Naive thymus-derived CD4-positive, alpha-beta T cell (primary cell): ENCODE data around the gene KIF4B. TPM values are rescaled to one million over a fixed set of nuclear protein-coding genes. Genes with fewer than 3 reads are reported as not detected.

Experiments
- ATAC-seq: fragments of 150-1000 bp; cut with Tn5 transposase; 2 replicates; pipeline ENCODE4 v1.10.0; 2021; ENCODE audit warnings: mild to moderate bottlenecking, moderate library complexity
- CTCF ChIA-PET: fragments of 350-600 bp; sonication (Branson Sonifier 250); formaldehyde crosslinking; loops from one replicate; lab custom pipeline; 2021; ENCODE audit warnings: antibody characterized with exemption; lab: Charles Lee
- POLR2A ChIA-PET: fragments of 350-600 bp; sonication (Branson Sonifier 250); formaldehyde crosslinking; loops from one replicate; lab custom pipeline; 2021; ENCODE audit warnings: antibody characterized with exemption, inconsistent platforms; lab: Charles Lee
- DNase-seq, 9 donors: peaks; one replicate each; pipeline versions ENCODE4 v3.0.0 to v3.0.0-alpha.2; 2020 to 2022; ENCODE audit warnings: mixed read lengths in 1 of 9
- H3K27ac ChIP-seq: one replicate; pipeline ENCODE4 v1.7.0; 2013; ENCODE audit warnings: mild to moderate bottlenecking, low read depth, low read length, moderate library complexity
- H3K27me3 ChIP-seq, 2 donors: one replicate each; pipeline ENCODE4 v1.7.0; 2013; ENCODE audit warnings: low read length in 2 of 2, mild to moderate bottlenecking in 2 of 2, moderate library complexity in 2 of 2; ENCODE audit not compliant: control insufficient read depth in 2 of 2, insufficient read depth in 2 of 2
- H3K36me3 ChIP-seq, 3 experiments: 1 replicate in 2 of 3; 2 replicates in 1 of 3; pipeline ENCODE4 v1.7.0; 2013; ENCODE audit warnings: low read length in 3 of 3, mild to moderate bottlenecking in 3 of 3, moderate library complexity in 1 of 3; ENCODE audit not compliant: insufficient read depth in 3 of 3, control insufficient read depth in 2 of 3
- H3K4me1 ChIP-seq, 2 donors: one replicate each; pipeline ENCODE4 v1.7.0; 2013; ENCODE audit warnings: low read length in 2 of 2, mild to moderate bottlenecking in 2 of 2, moderate library complexity in 1 of 2; ENCODE audit not compliant: control insufficient read depth in 2 of 2, insufficient read depth in 2 of 2
- H3K4me3 ChIP-seq: 2 replicates; pipeline ENCODE4 v1.7.0; 2013; ENCODE audit warnings: mild to moderate bottlenecking, low read length
- H3K9me3 ChIP-seq, 3 experiments: 1 replicate in 2 of 3; 2 replicates in 1 of 3; pipeline ENCODE4 v1.7.0; 2013; ENCODE audit warnings: low read length in 3 of 3; ENCODE audit not compliant: control insufficient read depth in 2 of 3
- H3K27ac Mint-ChIP-seq, 9 donors: one replicate each; pipeline ENCODE4 v1.8.0; 2020 to 2022; ENCODE audit warnings: mixed read lengths in 9 of 9, mild to moderate bottlenecking in 8 of 9, moderate library complexity in 5 of 9, inconsistent platforms in 2 of 9
- H3K27me3 Mint-ChIP-seq, 5 donors: one replicate each; pipeline ENCODE4 v1.8.0; 2021 to 2022; ENCODE audit warnings: mixed read lengths in 5 of 5, mild to moderate bottlenecking in 1 of 5
- H3K36me3 Mint-ChIP-seq, 5 donors: one replicate each; pipeline ENCODE4 v1.8.0; 2020 to 2022; ENCODE audit warnings: mixed read lengths in 5 of 5, mild to moderate bottlenecking in 3 of 5, inconsistent platforms in 1 of 5
- H3K4me1 Mint-ChIP-seq, 7 donors: one replicate each; pipeline ENCODE4 v1.8.0; 2020 to 2022; ENCODE audit warnings: mixed read lengths in 7 of 7, mild to moderate bottlenecking in 3 of 7, inconsistent platforms in 1 of 7
- H3K4me3 Mint-ChIP-seq, 10 donors: one replicate each; pipeline ENCODE4 v1.8.0; 2020 to 2022; ENCODE audit warnings: mild to moderate bottlenecking in 10 of 10, mixed read lengths in 10 of 10, moderate library complexity in 6 of 10, inconsistent platforms in 2 of 10
- H3K9me3 Mint-ChIP-seq, 11 donors: one replicate each; pipeline ENCODE4 v1.8.0; 2020 to 2022; ENCODE audit warnings: mixed read lengths in 11 of 11, mild to moderate bottlenecking in 4 of 11, inconsistent platforms in 1 of 11, moderate library complexity in 1 of 11
- intact Hi-C, 2 donors: fragments of 100-400 bp; cut with micrococcal nuclease; formaldehyde crosslinking; loops; one replicate each; pipeline ENCODE4 v1.15.1; 2023
- polyA plus RNA-seq, 2 donors: library from polyadenylated mRNA; unstranded; fragments of 300-500 nt; fragmentation: Illumina TruSeq; gene quantifications; one replicate each; pipeline ENCODE4 v1.2.3, GENCODE V29; 2021
- total RNA-seq, 6 experiments: library from RNA in 5 of 6; stranded (reverse) in 5 of 6; gene quantifications; 1 replicate in 5 of 6; 2 replicates in 1 of 6; pipeline ENCODE4 v1.2.3 and lab custom pipeline; 2021 to 2026

KIF4B gene
- total and polyA plus RNA-seq, 7 experiments from 2014 or later: 0.10 TPM; not detected in 6

DNA sequence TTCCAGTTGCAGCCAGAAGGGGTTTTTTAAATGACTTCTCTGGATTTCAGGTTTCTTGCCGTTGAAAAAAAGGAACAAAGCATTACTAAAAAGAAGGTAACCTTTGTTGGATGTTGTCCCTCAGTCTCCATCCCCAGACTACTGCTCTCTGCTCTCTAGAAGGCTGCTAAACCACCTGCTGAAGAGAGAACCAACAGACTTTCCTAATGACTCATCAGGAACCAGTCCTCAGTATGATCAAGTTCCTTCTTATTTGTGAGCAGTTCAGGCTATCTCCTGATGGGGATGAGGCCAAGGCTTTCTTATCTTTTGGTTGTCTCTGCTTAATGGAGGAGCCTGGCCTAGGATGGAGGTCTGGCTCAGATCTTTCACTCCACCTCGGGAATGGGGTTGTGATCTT lies 4.1 kb downstream of the KIF4B start:
- POLR2A ChIA-PET: no interaction called here
- Mint-ChIP-seq H3K36me3 (no peaks in the 10 kb centered on the region), H3K27ac (no peak overlapping the region), H3K27me3 (peaks cover 5 to 45% (median 22%) of the 10 kb centered on the region in 5 donors), H3K9me3 (peaks cover 0 to 7% (median 0%) of the 10 kb centered on the region in 11 donors), H3K4me3 (no peak overlapping the region), H3K4me1 (no peaks in the 10 kb centered on the region)
- H3K36me3 ChIP-seq: no peaks in the 10 kb centered on the region
- H3K4me3 ChIP-seq: no peak overlapping the region
- H3K27me3 ChIP-seq: no peaks in the 10 kb centered on the region
- intact Hi-C loops: no loop called here
- H3K27ac ChIP-seq: no peak overlapping the region
- no peak for DNase-seq
- ATAC-seq: no peak
- H3K9me3 ChIP-seq: no peaks in the 10 kb centered on the region
- CTCF ChIA-PET: no interaction called here
- H3K4me1 ChIP-seq: no peaks in the 10 kb centered on the region

DNA sequence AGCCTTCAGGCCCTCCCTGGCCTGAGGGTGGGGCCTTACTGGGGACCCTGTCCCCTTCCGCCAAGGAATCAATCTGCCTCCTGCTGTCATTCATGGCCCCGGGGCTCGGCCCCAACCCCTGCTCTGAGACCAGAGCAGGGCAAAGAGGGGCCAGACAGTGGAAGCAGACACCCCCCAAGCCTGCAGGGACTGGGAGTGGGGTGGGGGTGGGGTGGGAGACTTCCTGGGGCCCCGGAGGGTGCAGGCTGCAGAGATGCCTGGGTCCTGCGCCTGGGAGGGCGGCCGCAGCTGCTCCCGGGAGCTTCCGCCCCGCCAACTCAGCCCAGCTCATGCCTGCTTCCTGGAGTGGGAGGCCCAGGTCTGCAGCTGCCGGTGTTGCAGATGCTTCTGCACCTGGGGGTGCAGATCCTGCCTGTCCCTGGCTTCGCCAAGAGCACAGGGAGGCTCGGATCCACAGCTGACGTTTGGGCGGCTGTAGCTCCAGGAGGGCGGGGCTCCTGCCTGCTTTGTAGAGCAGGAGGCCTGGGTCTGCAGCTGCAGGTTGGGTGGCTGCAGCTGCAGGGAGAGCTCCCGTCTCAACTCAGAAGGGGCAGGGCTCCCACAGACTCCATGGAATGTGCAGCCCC lies 6.2 kb downstream of the KIF4B start:
- Histone ChIP-seq H3K27ac (no peak overlapping the region), H3K9me3 (no peaks in the 10 kb centered on the region), H3K4me1 (no peaks in the 10 kb centered on the region), H3K4me3 (no peak overlapping the region), H3K36me3 (no peaks in the 10 kb centered on the region), H3K27me3 (no peaks in the 10 kb centered on the region)
- POLR2A ChIA-PET: no interaction called here
- Mint-ChIP-seq H3K36me3 (no peaks in the 10 kb centered on the region), H3K27me3 (peaks cover 5 to 26% (median 23%) of the 10 kb centered on the region in 5 donors), H3K4me3 (no peak overlapping the region), H3K27ac (no peak overlapping the region), H3K4me1 (no peaks in the 10 kb centered on the region), H3K9me3 (peaks cover 0 to 7% (median 0%) of the 10 kb centered on the region in 11 donors)
- DNase-seq (no peak), ATAC-seq (no peak)
- CTCF ChIA-PET: no interaction called here
- intact Hi-C loops: no loop called here

DNA sequence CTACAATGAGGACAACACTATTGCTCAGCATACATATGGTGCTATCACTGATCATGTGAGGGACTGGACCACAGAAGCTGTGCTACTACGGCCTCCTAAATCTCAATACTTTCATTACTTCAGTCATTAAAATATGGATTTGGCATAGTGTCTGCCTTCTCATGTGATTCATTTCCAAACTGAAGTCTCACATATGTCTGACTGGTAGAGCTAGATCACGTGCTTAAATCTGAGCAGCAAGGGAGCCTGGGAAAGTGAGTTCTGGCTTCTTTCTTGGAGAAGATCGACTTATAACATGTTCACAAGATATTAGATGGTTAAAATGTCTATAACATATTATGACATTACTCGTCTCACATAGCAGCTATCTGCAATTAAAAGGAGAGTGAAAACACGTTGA lies 8.3 kb downstream of the KIF4B start:
- Mint-ChIP-seq H3K36me3 (peaks cover 0 to 3% (median 0%) of the 10 kb centered on the region in 5 donors), H3K9me3 (peaks cover 0 to 4% (median 0%) of the 10 kb centered on the region in 11 donors), H3K27me3 (peaks cover 8 to 39% (median 27%) of the 10 kb centered on the region in 5 donors), H3K4me1 (peaks cover 0 to 1% (median 0%) of the 10 kb centered on the region in 7 donors), H3K4me3 (no peak overlapping the region), H3K27ac (no peak overlapping the region)
- ChIA-PET CTCF (no interaction called here), POLR2A (interaction anchor here (0.6 kb wide), 1 partner anchor 1208 kb away, joined by 3 read pairs; no protein-coding TSS in a partner anchor)
- ATAC-seq (no peak), DNase-seq (no peak)
- Histone ChIP-seq H3K9me3 (no peaks in the 10 kb centered on the region), H3K4me3 (no peak overlapping the region), H3K4me1 (no peaks in the 10 kb centered on the region), H3K36me3 (no peaks in the 10 kb centered on the region), H3K27ac (no peak overlapping the region), H3K27me3 (no peaks in the 10 kb centered on the region)
- intact Hi-C loops: no loop called here

DNA sequence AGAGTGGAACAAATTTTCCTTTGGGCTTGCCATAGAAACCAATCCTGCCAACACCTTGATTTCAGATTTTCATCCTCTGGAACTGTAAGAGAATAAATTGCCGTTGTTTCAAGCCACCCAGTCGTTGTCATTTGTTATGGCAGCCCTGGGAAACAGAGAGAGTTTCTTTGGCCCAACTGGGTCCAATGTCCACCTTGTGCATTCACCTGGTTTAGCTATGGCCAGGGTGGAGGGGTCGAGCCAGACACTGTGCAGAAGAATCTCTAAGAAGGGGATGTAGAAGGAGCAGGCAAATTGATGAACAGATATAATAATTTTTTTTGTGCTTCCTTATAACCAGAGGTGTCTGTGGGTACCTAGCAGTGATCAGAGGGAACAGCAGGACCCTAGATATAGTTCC lies 9.8 kb downstream of the KIF4B start:
- no peak overlapping the region for H3K27ac Mint-ChIP-seq
- CTCF ChIA-PET: no interaction called here
- H3K9me3 ChIP-seq: peaks cover 0 to 4% (median 0%) of the 10 kb centered on the region in 3 experiments
- peaks cover 0 to 17% (median 2%) of the 10 kb centered on the region in 11 donors for H3K9me3 Mint-ChIP-seq
- ATAC-seq (no peak), DNase-seq (no peak)
- no peak overlapping the region for H3K4me3 ChIP-seq
- intact Hi-C loops: no loop called here
- peaks cover 0 to 3% (median 0%) of the 10 kb centered on the region in 5 donors for H3K36me3 Mint-ChIP-seq
- no peaks in the 10 kb centered on the region for H3K36me3 ChIP-seq
- no peaks in the 10 kb centered on the region for H3K4me1 ChIP-seq
- POLR2A ChIA-PET: no interaction called here
- peaks cover 0 to 1% (median 0%) of the 10 kb centered on the region in 7 donors for H3K4me1 Mint-ChIP-seq
- peaks cover 8 to 35% (median 25%) of the 10 kb centered on the region in 5 donors for H3K27me3 Mint-ChIP-seq
- H3K27ac ChIP-seq: no peak overlapping the region
- no peaks in the 10 kb centered on the region for H3K27me3 ChIP-seq
- no peak overlapping the region for H3K4me3 Mint-ChIP-seq

DNA sequence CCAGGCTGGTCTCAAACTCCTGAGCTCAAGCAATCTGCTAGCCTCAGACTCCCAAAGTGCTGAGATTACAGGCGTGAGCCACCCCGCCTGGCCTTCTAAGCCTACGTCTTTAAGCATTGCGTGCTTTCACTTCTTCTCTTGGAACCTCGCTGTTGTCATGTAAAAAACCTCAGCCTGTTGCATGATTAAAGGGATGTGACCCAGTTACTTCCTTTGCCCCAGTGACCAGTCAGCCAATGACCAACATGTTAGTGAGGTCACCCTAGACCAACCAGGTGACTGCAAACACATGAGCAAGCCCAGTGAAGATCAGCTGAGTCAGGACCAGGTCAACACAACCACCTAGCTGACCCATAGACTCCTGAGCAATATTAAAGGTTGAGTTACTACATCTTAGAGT lies 10.5 kb downstream of the KIF4B start:
- H3K36me3 ChIP-seq: no peaks in the 10 kb centered on the region
- H3K27ac Mint-ChIP-seq: peak overlapping the region in 1 of 9 donors; percentile 21
- intact Hi-C loops: no loop called here
- no peak overlapping the region for H3K4me3 ChIP-seq
- peaks cover 0 to 1% (median 0%) of the 10 kb centered on the region in 7 donors for H3K4me1 Mint-ChIP-seq
- H3K9me3 Mint-ChIP-seq: peaks cover 0 to 24% (median 9%) of the 10 kb centered on the region in 11 donors
- no peaks in the 10 kb centered on the region for H3K27me3 ChIP-seq
- H3K4me1 ChIP-seq: no peaks in the 10 kb centered on the region
- peaks cover 6 to 33% (median 18%) of the 10 kb centered on the region in 5 donors for H3K27me3 Mint-ChIP-seq
- H3K36me3 Mint-ChIP-seq: peaks cover 0 to 8% (median 0%) of the 10 kb centered on the region in 5 donors
- CTCF ChIA-PET: no interaction called here
- DNase-seq (no peak), ATAC-seq (peak; percentile 22)
- H3K27ac ChIP-seq: no peak overlapping the region
- peaks cover 0 to 10% (median 0%) of the 10 kb centered on the region in 3 experiments for H3K9me3 ChIP-seq
- H3K4me3 Mint-ChIP-seq: no peak overlapping the region
- POLR2A ChIA-PET: no interaction called here

DNA sequence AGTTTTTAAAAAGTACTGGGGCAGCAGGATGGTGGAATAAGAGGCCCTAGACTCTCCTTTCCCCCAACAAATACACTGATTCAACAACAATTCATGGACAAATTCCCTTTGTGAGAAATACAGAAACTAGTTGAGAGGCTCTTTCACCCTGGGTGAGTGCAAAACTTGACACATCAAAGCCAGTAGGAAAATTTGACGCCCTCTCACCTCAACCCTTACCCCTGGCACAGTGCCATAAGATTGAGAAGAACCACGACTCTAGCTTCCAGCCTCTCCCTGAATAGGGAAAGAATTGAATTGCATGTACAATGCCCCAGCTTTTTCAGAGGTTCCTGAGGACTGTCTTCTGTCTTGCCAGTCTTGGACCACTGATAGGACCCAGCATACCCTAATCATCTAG lies 12.3 kb downstream of the KIF4B start:
- ATAC-seq: no peak

More for the DNA sequence above, 12.3 kb downstream of the KIF4B start:
- ChIA-PET POLR2A (no interaction called here), CTCF (no interaction called here)
- peaks cover 0 to 8% (median 0%) of the 10 kb centered on the region in 5 donors for H3K36me3 Mint-ChIP-seq
- H3K4me3 Mint-ChIP-seq: no peak overlapping the region
- Histone ChIP-seq H3K4me3 (no peak overlapping the region), H3K27ac (no peak overlapping the region), H3K9me3 (peaks cover 0 to 11% (median 0%) of the 10 kb centered on the region in 3 experiments), H3K4me1 (no peaks in the 10 kb centered on the region), H3K27me3 (no peaks in the 10 kb centered on the region), H3K36me3 (no peaks in the 10 kb centered on the region)
- intact Hi-C loops: no loop called here
- H3K27ac Mint-ChIP-seq: no peak overlapping the region
- peaks cover 6 to 26% (median 17%) of the 10 kb centered on the region in 5 donors for H3K27me3 Mint-ChIP-seq
- no peak for DNase-seq
- peaks cover 0 to 34% (median 11%) of the 10 kb centered on the region in 11 donors for H3K9me3 Mint-ChIP-seq
- H3K4me1 Mint-ChIP-seq: peaks cover 0 to 1% (median 0%) of the 10 kb centered on the region in 7 donors
